H1 (cell line): ENCODE data around the gene LPAR2. TPM values are rescaled to one million over a fixed set of nuclear protein-coding genes. Genes with fewer than 3 reads are reported as not detected.

Experiments
- CTCF ChIA-PET: fragments of 300-600 bp; sonication (Branson Sonifier 250); formaldehyde crosslinking; loops from one replicate; lab custom pipeline; 2021; ENCODE audit not compliant: partially characterized antibody; lab: Charles Lee
- POLR2A ChIA-PET: fragments of 300-600 bp; sonication (Branson Sonifier 250); formaldehyde crosslinking; loops from one replicate; lab custom pipeline; 2021; ENCODE audit warnings: inconsistent platforms; ENCODE audit not compliant: partially characterized antibody; lab: Charles Lee
- DNase-seq, 2 experiments: peaks; one replicate each; pipeline versions ENCODE4 v3.0.0 to v3.0.0-alpha.2; 2010 to 2022; ENCODE audit warnings: low spot score in 2 of 2, low read depth in 1 of 2, mixed read lengths in 1 of 2
- FAIRE-seq: peaks from 2 replicates; lab custom pipeline; 2011; peaks lifted over from hg19 to GRCh38; lab: Jason Lieb, UNC
- H2AFZ ChIP-seq: 2 replicates; pipeline ENCODE4 v1.8.1; 2012; ENCODE audit warnings: low read length, inconsistent platforms
- H2AK5ac ChIP-seq: 2 replicates; pipeline ENCODE4 v1.6.1; 2013; ENCODE audit warnings: low read depth, low read length
- H2BK120ac ChIP-seq: replicated peaks from 2 replicates; pipeline ENCODE3; 2013; ENCODE audit warnings: low read depth, low read length, inconsistent platforms
- H2BK12ac ChIP-seq: 2 replicates; pipeline ENCODE4 v1.6.1; 2013; ENCODE audit warnings: low read depth, low read length
- H2BK15ac ChIP-seq: 2 replicates; pipeline ENCODE4 v1.6.1; 2013; ENCODE audit warnings: low read length
- H2BK20ac ChIP-seq: 2 replicates; pipeline ENCODE4 v1.6.1; 2013; ENCODE audit warnings: low read length
- H2BK5ac ChIP-seq: 2 replicates; pipeline ENCODE4 v1.6.1; 2013; ENCODE audit warnings: low read depth, low read length
- H3K14ac ChIP-seq: 2 replicates; pipeline ENCODE4 v1.6.1; 2013; ENCODE audit warnings: inconsistent platforms; ENCODE audit not compliant: insufficient read length
- H3K18ac ChIP-seq: 2 replicates; pipeline ENCODE4 v1.6.1; 2013; ENCODE audit warnings: low read length; ENCODE audit errors: extremely low read depth
- H3K23ac ChIP-seq: 2 replicates; pipeline ENCODE4 v1.6.1; 2013; ENCODE audit warnings: inconsistent platforms; ENCODE audit not compliant: insufficient read length
- H3K23me2 ChIP-seq: 2 replicates; pipeline ENCODE4 v1.6.1; 2013; ENCODE audit warnings: low read depth, low read length
- H3K27ac ChIP-seq: 2 replicates; pipeline ENCODE4 v1.6.1; 2011; ENCODE audit warnings: low read depth, low read length, inconsistent platforms
- H3K27me3 ChIP-seq, 4 experiments: replicated peaks in 1 of 4; 1 replicate in 1 of 4; 2 replicates in 3 of 4; pipeline versions ENCODE4 v1.6.1 to v1.8.1; 2011 to 2013; ENCODE audit warnings: low read length in 3 of 4, mild to moderate bottlenecking in 3 of 4, inconsistent platforms in 2 of 4, mixed read lengths in 2 of 4, moderate library complexity in 1 of 4; ENCODE audit not compliant: control insufficient read depth in 3 of 4, insufficient read depth in 3 of 4; ENCODE audit errors: extremely low read depth in 1 of 4
- H3K36me3 ChIP-seq, 4 experiments: 2 replicates each; pipeline versions ENCODE4 v1.6.1 to v1.8.1; 2011 to 2013; ENCODE audit warnings: mild to moderate bottlenecking in 4 of 4, low read length in 3 of 4, moderate library complexity in 2 of 4, control low read depth in 1 of 4, inconsistent platforms in 1 of 4; ENCODE audit not compliant: insufficient read depth in 4 of 4, control insufficient read depth in 2 of 4
- H3K4ac ChIP-seq: replicated peaks from 2 replicates; pipeline ENCODE3; 2013; ENCODE audit warnings: low read length, low read depth, mixed read lengths, inconsistent platforms; ENCODE audit not compliant: insufficient read length
- H3K4me1 ChIP-seq, 4 experiments: replicated peaks in 1 of 4; 1 replicate in 1 of 4; 2 replicates in 3 of 4; pipeline versions ENCODE4 v1.6.1 to v1.8.1; 2011 to 2013; ENCODE audit warnings: low read length in 3 of 4, inconsistent platforms in 2 of 4, mixed read lengths in 1 of 4; ENCODE audit not compliant: insufficient read depth in 4 of 4, control insufficient read depth in 3 of 4
- H3K4me2 ChIP-seq, 2 experiments: 2 replicates each; pipeline versions ENCODE4 v1.6.1 to v1.8.1; 2011 to 2013; ENCODE audit warnings: low read depth in 2 of 2, low read length in 2 of 2, control low read depth in 1 of 2, inconsistent platforms in 1 of 2, mild to moderate bottlenecking in 1 of 2; ENCODE audit not compliant: insufficient read depth in 1 of 2
- H3K4me3 ChIP-seq, 4 experiments: fragments of 200-600, 300-600 bp in 1 of 4; sonication (generic), shearing (Covaris generic), sonication (Bioruptor Twin) in 1 of 4; 2 replicates each; pipeline versions ENCODE4 v1.5.1 to v1.8.1; 2011 to 2016; ENCODE audit warnings: low read length in 4 of 4, low read depth in 3 of 4, control low read depth in 2 of 4, inconsistent platforms in 2 of 4, mild to moderate bottlenecking in 2 of 4, mixed read lengths in 1 of 4, moderate library complexity in 1 of 4; ENCODE audit not compliant: insufficient read depth in 2 of 4; ENCODE audit errors: extremely low read depth in 1 of 4
- H3K56ac ChIP-seq: replicated peaks from 2 replicates; pipeline ENCODE3; 2013; ENCODE audit warnings: low read depth, mild to moderate bottlenecking, mixed read lengths, low read length, inconsistent platforms; ENCODE audit not compliant: insufficient read length
- H3K79me1 ChIP-seq: 2 replicates; pipeline ENCODE4 v1.6.1; 2013; ENCODE audit warnings: low read depth, low read length, control low read depth
- H3K79me2 ChIP-seq, 2 experiments: 2 replicates each; pipeline versions ENCODE4 v1.6.1 to v1.8.1; 2012 to 2013; ENCODE audit warnings: low read length in 2 of 2, mild to moderate bottlenecking in 2 of 2, inconsistent platforms in 1 of 2; ENCODE audit not compliant: insufficient read depth in 2 of 2, control insufficient read depth in 1 of 2
- H3K9ac ChIP-seq, 4 experiments: replicated peaks in 1 of 4; 1 replicate in 1 of 4; 2 replicates in 3 of 4; pipeline versions ENCODE4 v1.6.1 to v1.8.1; 2011 to 2013; ENCODE audit warnings: low read depth in 3 of 4, low read length in 3 of 4, control low read depth in 2 of 4, mild to moderate bottlenecking in 2 of 4, moderate library complexity in 2 of 4, inconsistent platforms in 1 of 4; ENCODE audit errors: extremely low read depth in 1 of 4
- H3K9me3 ChIP-seq, 2 experiments: 2 replicates each; pipeline versions ENCODE4 v1.6.1 to v1.8.1; 2012 to 2013; ENCODE audit warnings: mild to moderate bottlenecking in 2 of 2, moderate library complexity in 2 of 2, control low read depth in 1 of 2, inconsistent platforms in 1 of 2, low read depth in 1 of 2, low read length in 1 of 2, mixed read lengths in 1 of 2; ENCODE audit not compliant: insufficient read depth in 2 of 2
- H4K20me1 ChIP-seq, 2 experiments: replicated peaks in 1 of 2; 2 replicates each; pipeline versions ENCODE3 to v1.8.1; 2011 to 2013; ENCODE audit warnings: inconsistent platforms in 2 of 2, low read length in 2 of 2, mild to moderate bottlenecking in 1 of 2; ENCODE audit not compliant: insufficient read depth in 2 of 2, control insufficient read depth in 1 of 2
- H4K5ac ChIP-seq: 2 replicates; pipeline ENCODE4 v1.6.1; 2013; ENCODE audit warnings: low read length, low read depth, mixed read lengths, inconsistent platforms; ENCODE audit not compliant: insufficient read length
- H4K8ac ChIP-seq: 2 replicates; pipeline ENCODE4 v1.8.0; 2013; ENCODE audit warnings: mild to moderate bottlenecking, moderate library complexity, low read length, inconsistent platforms; ENCODE audit not compliant: insufficient read depth; ENCODE audit errors: extremely low read depth
- H4K91ac ChIP-seq: replicated peaks from 2 replicates; pipeline ENCODE3; 2013; ENCODE audit warnings: low read length, mixed read lengths, inconsistent platforms; ENCODE audit not compliant: insufficient read length
- RNF2 ChIP-seq: fragments of 200-900, 300-1000 bp; sonication (generic); IDR thresholded peaks from 2 replicates; pipeline ENCODE4 v1.7.1; 2016; ENCODE audit warnings: borderline replicate concordance, low read depth, mild to moderate bottlenecking, antibody characterized with exemption, low read length; ENCODE audit not compliant: poor library complexity, severe bottlenecking; ENCODE audit errors: missing control alignments
- WGBS, 2 experiments: shearing (Covaris generic) in 1 of 2; methylation state at CpG; one replicate each; pipeline versions ENCODE4 v1.1.6 to v1.1.7; 2013 to 2015; ENCODE audit warnings: low lambda C conversion rate in 2 of 2, mixed read lengths in 2 of 2, inconsistent platforms in 1 of 2, low coverage in 1 of 2, missing lambda C conversion rate in 1 of 2; ENCODE audit not compliant: insufficient replicate concordance in 2 of 2, insufficient coverage in 1 of 2, insufficient read length in 1 of 2; ENCODE audit errors: extremely low coverage in 1 of 2, missing lambda C conversion rate in 1 of 2; 5-methylcytosine and 5-hydroxymethylcytosine counted together
- polyA plus RNA-seq, 7 experiments: library from polyadenylated mRNA; depleted of rRNA in 3 of 7; stranded (reverse) in 5 of 7; unstranded in 2 of 7; fragments of >200 nt in 5 of 7; fragments of 200-250 nt in 2 of 7; gene quantifications; 1 replicate in 5 of 7; 2 replicates in 1 of 7; 4 replicates in 1 of 7; pipeline versions ENCODE4 v1.2.1 to v1.2.3, GENCODE V29; 2011 to 2013; ENCODE audit warnings: missing spikeins in 2 of 7, mixed read lengths in 2 of 7
- total RNA-seq: library from RNA; stranded (reverse); fragmentation: NEBNext Ultra II Directional; extraction: Animal tissue kit (Norgen Biotek cat#: 25700); gene quantifications from 2 replicates; pipeline ENCODE4 v1.2.1, GENCODE V29; 2021

LPAR2 gene
- total and polyA plus RNA-seq, 2 of the 8 experiments (the other 6 are each of a cell fraction or from before 2014, with no cell fraction given), result 47.6 to 70.2 TPM

- ChIA-PET CTCF (no interaction called here), POLR2A (interaction anchor here (0.8 to 2.1 kb wide), 2 partner anchors 8 to 15 kb away, joined by 3 to 5 read pairs; no protein-coding TSS in a partner anchor)
- Histone ChIP-seq H3K23me2 (peaks cover 4% of the 10 kb centered on the region; the same call in 1 of the 2 replicates), H3K18ac (no peak overlapping the region), H3K79me1 (no peaks in the 10 kb centered on the region), H2BK120ac (no peak overlapping the region), H3K4ac (no peak overlapping the region), H3K79me2 (no peaks in the 10 kb centered on the region), H3K4me1 (peaks cover 0 to 3% (median 2%) of the 10 kb centered on the region in 4 experiments; a peak in 2 of 7 replicates), H4K91ac (no peak overlapping the region), H4K8ac (no peak overlapping the region; the same call in 1 of the 2 replicates), H3K4me3 (no peak overlapping the region), H2BK15ac (no peak overlapping the region), H3K9ac (no peak overlapping the region), H4K5ac (no peak overlapping the region), H2BK12ac (no peak overlapping the region), H3K56ac (no peak overlapping the region), H2BK20ac (no peak overlapping the region), H4K20me1 (peaks cover 7 to 12% of the 10 kb centered on the region in 2 experiments), H2AFZ (no peak overlapping the region), H3K4me2 (no peak overlapping the region), H3K27ac (no peak overlapping the region), H3K36me3 (peaks cover 21 to 62% (median 44%) of the 10 kb centered on the region in 4 experiments), H3K14ac (no peak overlapping the region), H3K9me3 (no peaks in the 10 kb centered on the region), H3K27me3 (no peaks in the 10 kb centered on the region), H3K23ac (no peak overlapping the region), H2BK5ac (no peak overlapping the region), H2AK5ac (no peak overlapping the region)
- DNase-seq (no peak), FAIRE-seq (no peak)
- 92% methylated on average over 22 of the region's 29 CpGs; no CpG with 5 or more reads in 1 of the 2 experiments for WGBS, 2 experiments
- TF ChIP-seq RNF2, result no peak
These were observed 19.2 kb upstream of the LPAR2 start for GRCh38 chr19:19647037-19647835.
